Measurements from ENCODE around the gene MYO7B.

The MYO7B gene

DNA sequence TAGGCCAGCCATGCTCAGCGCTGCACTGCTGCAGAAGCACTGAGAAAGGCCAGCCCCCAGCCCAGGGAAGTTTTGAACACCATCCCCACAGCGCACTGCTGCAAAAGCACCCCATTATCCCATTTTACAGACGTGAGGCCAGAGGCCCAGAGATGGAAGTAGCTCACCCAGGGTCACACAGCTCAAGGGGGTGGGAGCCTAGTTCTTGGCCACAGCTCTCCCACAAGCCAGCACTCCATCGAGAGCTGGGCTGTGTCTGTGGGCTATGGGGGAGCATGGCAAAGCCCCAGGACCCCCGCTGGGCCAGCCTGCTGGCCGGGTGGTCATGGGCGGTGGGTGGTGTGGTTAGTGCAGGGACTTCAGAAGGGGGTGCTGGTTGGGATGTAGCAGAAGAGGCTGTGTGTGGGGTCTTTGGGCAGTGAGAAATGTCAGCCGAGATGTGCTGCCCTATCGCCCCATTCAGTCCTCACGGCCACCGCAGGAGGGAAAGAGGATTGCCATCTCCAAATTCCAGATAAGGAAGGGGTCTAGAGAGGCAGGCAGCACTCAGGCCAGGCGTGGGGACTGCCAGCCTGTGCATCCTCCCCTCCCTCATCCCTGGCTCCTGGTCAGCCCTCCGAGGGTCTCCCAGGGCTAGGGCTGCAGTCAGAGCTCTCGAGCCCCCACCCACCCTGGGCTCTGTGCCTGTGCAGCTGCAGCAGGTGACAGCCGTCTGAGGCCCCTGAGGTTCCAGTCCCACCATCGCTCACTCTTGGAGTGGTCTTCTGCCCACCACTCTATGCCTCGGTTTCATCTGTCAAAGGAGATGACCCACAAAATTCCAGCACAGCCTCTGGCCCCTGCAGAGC, 93.5 kb downstream of the MYO7B start:
- no peak for DNase-seq

DNA sequence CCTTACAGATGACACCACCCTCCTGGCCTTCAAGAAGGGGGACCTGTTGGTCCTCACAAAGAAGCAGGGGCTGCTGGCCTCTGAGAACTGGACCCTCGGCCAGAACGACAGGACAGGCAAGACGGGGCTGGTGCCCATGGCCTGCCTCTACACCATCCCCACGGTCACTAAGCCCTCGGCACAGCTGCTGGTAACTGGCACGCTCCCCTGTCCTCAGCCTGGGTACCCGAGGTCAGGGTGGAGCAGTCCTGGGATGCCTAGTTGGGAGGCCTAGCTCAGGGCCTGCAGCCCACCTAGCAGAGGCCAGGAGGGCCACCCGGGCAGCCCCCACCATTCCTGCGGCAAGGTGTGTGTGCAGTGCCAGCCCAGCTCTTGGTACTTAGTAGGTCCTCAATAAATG, 94.2 kb downstream of the MYO7B start:
- DNase-seq, result no peak

DNA sequence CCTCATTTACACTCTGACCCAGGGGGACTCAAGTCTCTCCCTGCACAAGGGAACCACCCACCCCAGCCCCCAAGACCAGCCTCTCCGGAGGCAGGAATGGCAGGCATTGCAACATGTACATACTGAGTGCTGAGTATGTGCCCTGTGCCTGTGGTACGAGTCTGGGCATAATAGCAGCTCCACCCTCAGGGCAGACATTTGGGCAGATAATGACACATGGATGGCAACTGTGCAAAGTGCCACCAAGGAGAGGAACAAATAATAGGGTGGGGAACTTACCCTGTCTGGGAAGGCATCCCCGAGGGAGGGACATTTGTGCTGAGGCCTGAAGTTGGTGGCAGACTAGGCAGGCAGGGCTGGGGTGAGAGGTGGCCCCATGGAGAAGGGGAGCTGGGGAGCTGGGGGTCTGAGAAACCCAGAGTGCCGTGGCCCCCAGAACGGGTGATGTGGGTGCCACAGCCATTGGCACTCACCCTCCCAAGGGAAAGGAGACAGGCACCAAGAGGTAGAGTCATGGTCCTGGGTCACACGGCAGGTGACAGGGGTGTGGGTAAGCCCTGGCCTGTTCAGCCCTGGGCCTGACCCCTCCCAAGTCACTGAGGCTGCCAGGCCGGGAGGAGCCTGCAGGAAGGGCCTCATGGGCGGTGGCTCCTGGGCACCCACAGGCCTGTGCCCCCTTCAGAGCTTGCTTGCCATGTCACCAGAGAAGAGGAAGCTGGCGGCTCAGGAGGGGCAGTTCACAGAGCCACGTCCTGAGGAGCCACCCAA, 94.8 kb downstream of the MYO7B start:
- DNase-seq, result no peak

DNA sequence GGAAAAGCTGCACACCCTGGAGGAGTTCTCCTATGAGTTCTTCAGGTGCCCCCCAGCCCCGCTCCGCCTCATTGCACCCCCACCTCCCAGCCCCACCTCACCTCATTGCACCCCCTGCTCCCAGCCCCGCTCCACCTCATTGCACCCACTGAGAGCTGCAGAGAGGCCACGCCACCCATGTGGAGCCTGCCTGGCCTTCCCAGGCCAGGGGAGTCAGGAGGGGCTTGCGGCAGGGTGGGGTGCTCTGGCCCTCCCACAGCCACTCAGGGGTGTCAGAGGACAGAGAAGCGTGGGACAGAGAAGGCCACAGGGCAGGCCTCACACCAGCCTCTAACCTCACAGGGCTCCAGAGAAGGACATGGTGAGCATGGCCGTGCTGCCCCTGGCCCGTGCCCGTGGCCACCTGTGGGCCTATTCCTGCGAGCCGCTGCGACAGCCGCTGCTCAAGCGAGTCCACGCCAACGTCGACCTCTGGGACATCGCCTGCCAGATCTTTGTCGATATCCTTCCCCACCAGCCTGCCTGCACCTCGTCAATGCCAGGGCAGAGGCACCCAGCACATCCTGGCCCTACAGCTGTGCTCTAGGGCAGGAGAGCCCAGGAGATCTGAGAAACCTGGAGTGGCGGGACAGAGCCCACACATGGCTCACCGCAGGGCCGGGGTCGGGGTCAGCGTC, 95.5 kb downstream of the MYO7B start:
- DNase-seq, result no peak

DNA sequence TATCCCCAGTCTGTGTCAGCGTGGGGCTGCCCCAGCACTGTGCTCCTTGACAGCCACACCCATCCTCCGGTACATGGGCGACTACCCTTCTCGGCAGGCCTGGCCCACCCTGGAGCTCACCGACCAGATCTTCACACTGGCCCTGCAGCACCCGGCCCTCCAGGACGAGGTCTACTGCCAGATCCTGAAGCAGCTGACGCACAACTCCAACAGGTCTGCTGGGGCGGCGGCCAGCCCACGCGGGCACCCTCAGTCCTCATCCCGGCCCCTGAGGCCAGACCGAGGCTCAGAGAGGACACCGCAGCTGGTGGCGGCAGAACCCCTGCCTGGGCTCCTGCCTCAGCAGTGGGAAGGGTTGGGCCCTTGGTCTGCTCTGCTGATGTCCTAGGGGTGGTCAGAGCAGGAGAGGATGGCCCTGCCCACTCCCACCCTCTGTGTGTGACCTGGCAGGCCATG, 96.1 kb downstream of the MYO7B start:
- DNase-seq, result no peak

DNA sequence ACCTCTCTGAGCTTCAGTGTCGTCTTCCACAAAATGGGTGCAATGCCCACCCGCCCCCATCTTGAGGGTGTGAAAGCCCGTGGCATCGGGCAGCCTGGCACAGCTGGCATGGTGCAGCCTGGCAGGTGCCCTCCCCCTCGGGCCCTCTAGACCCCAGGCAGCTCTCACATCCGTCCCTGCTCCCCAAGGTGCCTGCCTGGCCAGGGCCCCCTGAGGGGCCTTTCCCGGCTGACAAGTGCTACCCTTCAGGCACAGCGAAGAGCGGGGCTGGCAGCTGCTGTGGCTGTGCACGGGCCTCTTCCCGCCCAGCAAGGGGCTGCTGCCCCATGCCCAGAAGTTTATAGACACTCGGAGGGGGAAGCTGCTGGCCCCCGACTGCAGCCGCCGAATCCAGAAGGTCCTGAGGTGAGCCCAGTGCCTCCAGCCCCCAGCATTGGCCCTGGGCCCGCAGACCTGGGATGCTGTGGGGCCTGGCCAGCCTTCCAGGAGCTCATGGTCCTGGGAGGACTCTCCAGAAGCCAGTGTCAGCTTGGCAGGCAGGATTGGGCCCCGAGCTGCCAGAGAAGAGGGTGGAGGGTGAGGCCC, 96.6 kb downstream of the MYO7B start:
- DNase-seq, result no peak

DNA sequence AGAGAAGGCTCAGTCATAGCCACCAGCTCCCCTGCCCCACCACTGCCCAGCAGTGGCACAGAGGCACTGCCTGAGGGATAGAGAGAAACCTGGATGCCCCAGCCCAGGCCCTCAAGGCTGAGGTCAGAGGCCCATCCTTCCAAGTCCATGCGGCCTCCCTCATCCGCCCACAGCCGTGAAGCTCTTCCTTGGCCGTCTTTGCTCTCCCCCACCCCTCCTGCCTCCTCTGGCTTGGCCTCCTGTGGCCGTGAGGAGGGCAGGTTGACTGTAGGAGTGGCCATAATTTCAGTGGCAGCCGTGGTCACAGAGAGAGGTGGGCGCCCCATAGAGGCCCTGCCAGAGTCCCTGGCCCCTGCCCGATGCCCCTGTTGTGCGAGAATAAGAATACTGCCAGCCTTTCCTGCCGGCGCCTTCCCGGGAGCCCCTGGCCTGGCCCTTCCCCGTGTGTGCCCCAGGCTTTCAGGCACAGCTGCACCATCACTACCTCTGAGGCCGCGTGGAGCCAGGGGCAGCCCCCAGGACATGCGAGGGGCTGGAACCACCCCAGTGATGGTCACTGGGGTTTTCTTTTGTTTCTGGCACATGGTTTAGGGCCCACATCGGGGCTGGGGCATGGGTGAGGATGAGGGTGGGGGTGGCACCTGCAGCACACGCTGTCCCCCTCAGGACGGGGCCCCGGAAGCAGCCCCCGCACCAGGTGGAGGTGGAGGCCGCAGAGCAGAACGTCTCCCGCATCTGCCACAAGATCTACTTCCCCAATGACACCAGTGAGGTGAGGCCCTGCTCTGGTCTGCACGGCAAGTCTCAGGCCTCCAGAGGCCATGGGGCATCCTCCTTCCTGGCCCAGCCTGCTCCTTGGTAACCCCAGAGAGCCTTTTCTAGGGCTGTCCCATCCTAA, 97.4 kb downstream of the MYO7B start:
- no peak for DNase-seq

DNA sequence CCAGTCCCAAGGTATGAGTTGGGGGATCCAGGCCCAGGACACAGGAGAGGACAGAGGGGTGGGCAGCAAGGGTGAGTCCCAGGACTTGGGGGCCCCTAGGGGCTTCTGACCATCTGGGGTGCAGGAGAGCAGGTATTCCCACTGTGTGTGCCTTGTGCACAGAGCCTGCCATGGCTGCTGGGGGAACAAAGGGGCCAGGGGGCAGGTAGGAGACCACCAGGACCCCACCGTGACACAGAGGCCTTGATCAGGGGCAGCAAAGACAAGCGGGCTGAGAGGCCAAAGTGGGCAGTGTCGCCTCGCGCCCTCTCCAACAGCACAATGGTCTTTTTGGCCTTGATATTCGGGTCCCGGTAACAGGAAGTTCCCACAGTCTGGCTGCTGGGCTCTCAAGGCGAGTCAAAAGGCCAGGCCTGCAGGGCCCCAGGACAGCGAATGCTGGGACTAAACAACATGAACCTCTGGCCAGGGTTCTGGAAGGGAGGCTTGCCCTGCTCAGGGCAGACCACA, 98.1 kb downstream of the MYO7B start:
- DNase-seq, result no peak

DNA sequence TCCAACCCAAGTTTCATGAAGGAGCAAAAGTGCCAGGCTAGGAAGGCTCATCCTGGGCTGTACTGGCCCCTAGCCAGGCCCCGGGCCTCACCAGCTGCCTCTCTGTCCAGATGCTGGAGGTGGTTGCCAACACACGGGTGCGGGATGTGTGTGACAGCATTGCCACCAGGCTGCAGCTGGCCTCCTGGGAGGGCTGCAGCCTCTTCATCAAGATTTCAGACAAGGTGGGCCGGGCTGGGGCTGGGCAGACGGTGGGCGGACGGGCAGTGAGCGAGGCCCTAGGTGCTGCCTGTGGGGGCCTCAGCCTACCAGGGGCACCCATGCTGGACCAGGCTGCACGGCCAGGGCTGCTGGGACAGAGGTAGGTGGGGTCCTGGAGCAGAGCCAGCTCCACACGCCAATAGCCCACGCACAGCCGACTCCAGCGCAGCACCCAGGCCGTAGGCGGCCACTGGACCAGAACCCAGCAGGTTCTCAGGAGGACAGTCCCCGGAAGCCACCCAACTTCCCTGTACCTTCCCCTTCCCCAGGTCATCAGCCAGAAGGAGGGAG, 98.7 kb downstream of the MYO7B start:
- no peak for DNase-seq

DNA sequence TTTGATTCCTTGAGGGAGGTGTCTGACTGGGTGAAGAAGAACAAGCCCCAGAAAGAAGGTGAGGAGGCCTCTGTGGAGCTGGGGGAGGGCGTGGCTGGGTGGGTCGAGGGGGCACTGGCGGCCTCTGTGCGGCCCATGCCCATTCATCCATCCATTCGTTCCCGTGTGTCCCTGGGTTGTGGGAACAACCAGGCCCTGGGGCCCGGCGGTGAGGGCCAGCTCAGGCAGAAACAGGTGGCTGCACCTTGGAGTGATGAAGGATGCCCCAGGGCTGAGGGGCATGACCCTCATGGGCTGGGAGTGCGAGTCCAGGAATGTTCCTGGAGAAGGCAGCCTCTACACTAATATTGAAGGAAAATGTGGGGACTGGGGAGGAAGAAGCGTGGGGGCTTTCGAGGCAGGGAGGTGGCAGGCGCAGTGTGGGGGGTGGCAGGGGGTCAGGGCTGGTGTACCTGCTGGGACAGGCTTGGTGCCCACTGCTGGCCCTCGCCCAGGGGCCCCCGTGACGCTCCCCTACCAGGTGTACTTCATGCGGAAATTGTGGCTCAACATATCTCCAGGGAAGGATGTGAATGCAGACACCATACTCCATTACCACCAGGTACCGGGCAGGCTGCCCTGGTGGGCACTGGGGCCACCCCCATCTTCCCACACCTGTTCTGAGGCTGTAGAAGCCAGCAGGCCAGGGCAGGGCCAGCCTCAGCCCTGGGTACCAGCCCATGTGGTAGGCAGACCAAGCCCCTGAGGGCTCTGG, 99.3 kb downstream of the MYO7B start:
- no peak for DNase-seq

DNA sequence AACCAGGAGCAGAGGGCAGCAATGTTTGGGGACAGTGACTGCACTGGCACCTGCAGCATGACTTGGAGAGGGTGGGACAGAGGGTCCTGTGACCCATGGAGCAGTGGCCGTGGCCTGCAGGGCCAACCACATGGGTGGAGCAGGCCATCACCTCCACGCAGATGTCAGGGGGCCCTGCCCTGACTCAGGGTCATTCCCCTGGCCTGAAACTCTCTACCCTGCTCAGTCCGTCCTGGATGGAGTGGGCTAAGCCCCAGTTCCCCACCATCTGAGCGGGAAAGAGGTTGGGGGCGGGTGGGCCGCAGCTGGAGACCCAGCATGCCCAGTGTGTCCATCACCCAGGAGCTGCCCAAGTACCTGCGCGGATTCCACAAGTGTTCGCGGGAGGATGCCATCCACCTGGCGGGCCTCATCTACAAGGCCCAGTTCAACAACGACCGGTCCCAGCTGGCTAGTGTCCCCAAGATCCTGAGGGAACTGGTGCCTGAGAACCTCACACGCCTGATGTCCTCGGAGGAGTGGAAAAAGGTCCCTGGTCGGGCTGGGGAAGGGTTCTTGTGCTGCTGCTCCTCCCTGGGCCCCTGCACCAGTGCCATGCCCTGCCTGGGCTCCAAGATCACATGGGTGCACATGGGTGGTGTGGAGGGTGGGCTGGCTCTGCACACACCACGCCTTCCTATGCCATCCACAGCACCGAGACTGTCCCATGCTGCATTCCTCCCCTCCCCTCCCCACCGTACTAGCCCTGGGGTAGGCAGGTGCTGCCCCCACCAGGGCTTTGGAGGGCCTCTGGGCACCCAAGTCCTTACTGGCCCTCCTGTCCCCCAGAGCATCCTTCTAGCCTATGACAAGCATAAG, 100.1 kb downstream of the MYO7B start:
- no peak for DNase-seq

DNA sequence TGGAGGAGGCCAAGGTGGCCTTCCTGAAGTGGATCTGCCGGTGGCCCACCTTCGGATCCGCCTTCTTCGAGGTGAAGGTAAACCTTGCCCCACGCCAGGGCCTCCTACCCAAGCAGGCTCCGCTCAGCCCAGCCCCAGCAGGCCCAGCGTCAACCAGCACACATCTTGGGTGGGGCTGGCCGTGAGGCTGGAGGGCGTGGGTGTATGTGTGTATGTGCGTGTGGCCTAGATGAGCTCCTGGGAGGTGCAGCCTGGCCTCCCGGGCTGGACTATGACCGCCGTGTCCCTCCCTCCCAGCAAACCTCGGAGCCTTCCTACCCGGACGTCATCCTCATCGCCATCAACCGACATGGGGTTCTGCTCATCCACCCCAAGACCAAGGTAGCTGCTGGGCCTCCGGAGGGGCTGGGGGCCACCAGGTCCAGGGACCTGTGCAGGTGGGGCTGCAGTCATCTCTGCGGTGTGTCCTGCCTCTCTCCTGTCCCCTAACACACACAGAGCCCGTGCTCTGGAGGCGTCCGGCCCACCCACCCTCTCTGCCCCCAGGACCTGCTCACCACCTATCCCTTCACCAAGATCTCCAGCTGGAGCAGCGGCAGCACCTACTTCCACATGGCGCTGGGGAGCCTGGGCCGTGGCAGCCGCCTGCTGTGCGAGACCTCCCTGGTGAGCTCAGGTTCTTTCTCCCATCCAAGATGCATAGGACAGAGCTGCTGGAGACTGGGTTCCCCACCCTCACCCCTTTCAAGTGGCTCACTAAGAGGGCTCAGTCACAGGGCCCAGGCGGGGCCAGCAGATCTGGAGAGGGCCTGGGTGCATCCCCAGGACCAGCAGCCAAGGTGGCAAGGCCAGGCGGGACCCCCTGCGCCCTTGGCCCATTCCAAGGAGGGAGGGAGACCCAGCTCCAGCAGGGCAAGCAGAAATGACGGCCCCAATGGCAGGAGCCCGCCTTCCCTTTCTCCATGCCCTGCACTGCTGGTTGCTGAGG, 101.1 kb downstream of the MYO7B start:
- DNase-seq, result no peak

DNA sequence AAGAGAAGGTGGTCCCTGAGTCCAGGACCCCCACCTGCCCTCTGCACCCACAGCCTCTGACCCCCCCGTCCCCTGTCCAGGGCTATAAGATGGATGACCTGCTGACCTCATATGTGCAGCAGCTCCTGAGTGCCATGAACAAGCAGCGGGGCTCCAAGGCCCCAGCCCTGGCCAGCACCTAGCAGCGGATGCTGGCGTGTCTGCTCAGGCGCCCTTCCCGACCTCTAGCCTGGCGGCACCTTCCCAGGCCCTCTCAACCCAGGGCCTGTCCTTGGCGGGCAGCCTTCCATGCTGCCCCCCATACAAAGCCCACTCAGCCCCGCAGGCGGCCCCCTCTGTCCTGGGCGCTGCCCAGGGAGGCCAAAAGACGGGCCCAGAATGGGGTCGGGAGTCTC, 101.8 kb downstream of the MYO7B start:
- no peak for DNase-seq

DNA sequence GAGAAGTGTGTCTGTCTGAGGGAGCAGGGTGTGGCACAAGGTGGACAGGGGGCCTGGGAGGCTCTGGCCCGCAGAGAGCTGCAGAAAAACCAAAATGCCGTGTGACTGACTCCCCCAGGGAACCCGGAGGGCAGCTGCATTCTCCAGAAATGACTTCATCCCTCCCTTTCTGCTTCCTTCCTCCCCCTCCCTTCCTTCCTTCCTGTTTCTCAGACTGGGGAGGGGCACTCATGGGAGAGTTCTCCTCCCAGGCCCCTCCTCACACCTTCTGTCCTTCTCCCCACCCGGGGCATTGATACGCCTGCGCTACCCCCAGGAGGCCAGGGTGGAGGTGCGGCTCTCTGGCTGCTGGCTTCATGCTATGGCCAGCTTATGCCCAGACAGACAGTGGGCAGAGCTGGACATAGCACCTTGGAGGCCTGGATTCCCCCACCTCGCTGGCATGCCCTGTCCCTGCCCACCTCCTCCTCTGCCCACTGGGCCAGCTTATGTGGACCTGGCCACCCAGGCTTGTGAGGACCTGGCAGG, 102.3 kb downstream of the MYO7B start:
- peak; percentile 39 for DNase-seq

DNA sequence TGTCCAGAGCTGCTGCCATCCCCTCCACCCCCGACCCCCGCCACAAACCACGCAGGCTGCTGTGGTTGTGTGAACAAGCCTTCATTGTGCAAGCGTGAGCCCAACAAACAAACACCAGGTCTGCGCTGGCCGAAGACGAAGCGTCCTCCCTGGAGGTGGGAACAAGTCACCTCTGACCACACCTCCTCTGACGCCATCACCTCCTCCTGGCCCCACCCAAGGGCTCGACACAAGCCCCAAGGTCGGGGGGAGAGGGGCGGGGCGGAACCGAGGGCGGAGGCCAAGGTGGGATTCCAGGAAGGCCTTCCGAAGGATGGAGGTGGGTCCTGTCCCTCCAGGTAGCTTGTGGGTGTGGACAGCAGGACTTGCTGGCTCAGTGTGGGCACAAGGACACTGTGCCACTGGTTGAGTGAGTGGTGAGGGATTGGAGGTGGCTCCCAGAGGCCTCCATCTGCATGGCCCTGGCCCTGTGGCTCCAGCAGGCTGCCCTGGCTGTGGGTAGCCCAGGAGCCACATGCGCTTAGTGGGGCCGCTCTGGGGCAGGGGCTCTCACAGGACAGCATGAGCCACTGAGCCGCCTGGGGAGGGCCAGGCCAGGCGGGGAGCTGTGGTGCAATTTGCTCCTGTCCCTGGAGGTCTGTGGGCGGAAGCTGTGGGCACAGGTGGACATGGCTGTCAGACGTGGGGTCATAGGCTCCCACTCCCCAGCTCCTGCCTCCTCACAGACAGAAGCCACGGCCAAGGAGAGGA, 103.1 kb downstream of the MYO7B start:
- no peak for DNase-seq

DNA sequence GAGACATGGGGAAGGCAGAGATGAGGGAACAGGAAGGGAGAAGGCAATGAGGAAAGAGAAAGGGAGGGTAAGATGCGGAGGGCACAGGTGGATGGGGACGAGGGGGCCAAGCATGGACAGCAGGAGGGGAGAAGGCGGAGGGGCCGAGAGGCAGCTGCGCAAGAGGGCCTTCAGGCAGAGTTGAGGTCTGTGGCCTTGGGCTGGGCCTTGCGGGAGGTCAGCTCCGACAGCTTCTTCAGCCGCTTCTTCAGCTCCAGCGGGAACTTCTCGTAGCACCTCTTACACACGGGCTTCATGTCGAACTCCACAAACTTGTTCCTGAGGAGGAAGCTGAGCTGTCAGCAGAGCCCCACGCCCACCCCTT, 103.6 kb downstream of the MYO7B start:
- no peak for DNase-seq

Data from activated CD4-positive, alpha-beta T cell treated with anti-CD3 and anti-CD28 coated beads, Interleukin-2, Interleukin-6, amounts not matched to agents 100 ng/mL and 50 ng/mL, durations not matched to agents 16 hours and 8 hours (primary cell).